ENCODE measurements around the gene C1QTNF9.
"Not testable (repeated sequence)": the region's sequence is repeated elsewhere in the genome, so short reads cannot be mapped to it uniquely, and the experiment has no call there.

Gene C1QTNF9

GRCh38 chr13:24356270-24356669 is 46.9 kb downstream of the C1QTNF9 start:
- TF ChIP-seq, protein P1, sequence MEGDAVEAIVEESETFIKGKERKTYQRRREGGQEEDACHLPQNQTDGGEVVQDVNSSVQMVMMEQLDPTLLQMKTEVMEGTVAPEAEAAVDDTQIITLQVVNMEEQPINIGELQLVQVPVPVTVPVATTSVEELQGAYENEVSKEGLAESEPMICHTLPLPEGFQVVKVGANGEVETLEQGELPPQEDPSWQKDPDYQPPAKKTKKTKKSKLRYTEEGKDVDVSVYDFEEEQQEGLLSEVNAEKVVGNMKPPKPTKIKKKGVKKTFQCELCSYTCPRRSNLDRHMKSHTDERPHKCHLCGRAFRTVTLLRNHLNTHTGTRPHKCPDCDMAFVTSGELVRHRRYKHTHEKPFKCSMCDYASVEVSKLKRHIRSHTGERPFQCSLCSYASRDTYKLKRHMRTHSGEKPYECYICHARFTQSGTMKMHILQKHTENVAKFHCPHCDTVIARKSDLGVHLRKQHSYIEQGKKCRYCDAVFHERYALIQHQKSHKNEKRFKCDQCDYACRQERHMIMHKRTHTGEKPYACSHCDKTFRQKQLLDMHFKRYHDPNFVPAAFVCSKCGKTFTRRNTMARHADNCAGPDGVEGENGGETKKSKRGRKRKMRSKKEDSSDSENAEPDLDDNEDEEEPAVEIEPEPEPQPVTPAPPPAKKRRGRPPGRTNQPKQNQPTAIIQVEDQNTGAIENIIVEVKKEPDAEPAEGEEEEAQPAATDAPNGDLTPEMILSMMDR (IDR thresholded peaks at IDR 0.05) = no peak
- H3K4me3 ChIP-seq = no peak overlapping the region
- H3K27ac ChIP-seq = no peak overlapping the region
- DNase-seq (ENCODE audit: low spot score) = no peak

- Histone ChIP-seq H3K4me3 (no peak overlapping the region), H3K27ac (no peak overlapping the region)
- TF ChIP-seq, protein P1 (IDR thresholded peaks at IDR 0.05) = no peak
- no peak for DNase-seq (ENCODE audit: low spot score)
Observed at GRCh38 chr13:24356837-24357236, 47.5 kb downstream of the C1QTNF9 start.

- H3K27ac ChIP-seq = no peak overlapping the region
- no peak for DNase-seq (ENCODE audit: low spot score)
- TF ChIP-seq, protein P1 (IDR thresholded peaks at IDR 0.05) = no peak
- H3K4me3 ChIP-seq = no peak overlapping the region
Observed at GRCh38 chr13:24357756-24358155, 48.4 kb downstream of the C1QTNF9 start.

- H3K27ac ChIP-seq; H3K4me3 ChIP-seq; DNase-seq (ENCODE audit: low spot score): not testable (repeated sequence)
Observed at GRCh38 chr13:24358836-24359235, 49.5 kb downstream of the C1QTNF9 start.

GRCh38 chr13:24359252-24359651 is 49.9 kb downstream of the C1QTNF9 start:
- DNase-seq (ENCODE audit: low spot score) = not testable (repeated sequence)

DNA sequence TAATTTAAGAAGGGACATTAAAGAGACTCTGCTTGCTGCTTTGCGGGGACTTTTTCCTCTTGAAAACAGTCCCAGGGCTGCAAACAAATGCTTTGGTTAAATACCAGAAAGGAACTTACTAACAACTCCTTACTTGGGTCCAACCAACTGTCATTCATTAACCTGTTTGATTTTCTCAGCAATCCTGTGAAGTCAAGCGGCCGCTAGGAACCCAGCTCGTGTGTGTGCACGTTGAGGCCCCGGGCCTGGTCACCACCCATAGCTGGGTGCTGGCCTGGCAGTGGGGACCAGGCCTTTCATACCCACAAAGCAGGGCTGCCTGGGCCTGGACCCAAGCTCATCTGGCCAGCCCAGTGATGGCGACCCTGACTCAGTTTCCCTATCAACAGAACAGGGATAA is 50.7 kb downstream of the C1QTNF9 start:
- no peak overlapping the region for H3K27ac ChIP-seq
- H3K4me3 ChIP-seq = no peak overlapping the region
- TF ChIP-seq, protein P1 (IDR thresholded peaks at IDR 0.05) = no peak
- no peak for DNase-seq (ENCODE audit: low spot score)

More at GRCh38 chr13:24359252-24359651, 49.9 kb downstream of the C1QTNF9 start:
- not testable (repeated sequence) for H3K4me3 ChIP-seq, H3K27ac ChIP-seq

DNA sequence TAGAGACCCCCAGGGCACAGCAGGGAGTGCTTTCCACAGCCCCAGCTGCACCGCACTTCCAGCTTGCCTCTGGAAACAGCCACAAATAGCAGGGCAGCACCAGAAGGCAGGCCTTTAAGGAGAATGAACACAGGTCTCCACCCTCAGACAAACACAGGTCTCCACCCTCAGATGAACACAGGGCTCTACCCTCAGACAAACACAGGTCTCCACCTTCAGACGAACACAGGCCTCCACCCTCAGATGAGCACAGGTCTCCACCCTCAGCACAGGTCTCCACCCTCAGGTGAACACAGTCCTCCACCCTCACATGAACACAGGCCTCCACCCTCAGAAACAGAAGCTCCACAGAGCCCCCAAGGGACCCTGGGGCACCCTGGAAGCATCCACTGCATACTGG is 51.7 kb downstream of the C1QTNF9 start:
- TF ChIP-seq, protein P1 (IDR thresholded peaks at IDR 0.05) = no peak
- Histone ChIP-seq H3K27ac (no peak overlapping the region), H3K4me3 (no peak overlapping the region)
- no peak for DNase-seq (ENCODE audit: low spot score)

DNA sequence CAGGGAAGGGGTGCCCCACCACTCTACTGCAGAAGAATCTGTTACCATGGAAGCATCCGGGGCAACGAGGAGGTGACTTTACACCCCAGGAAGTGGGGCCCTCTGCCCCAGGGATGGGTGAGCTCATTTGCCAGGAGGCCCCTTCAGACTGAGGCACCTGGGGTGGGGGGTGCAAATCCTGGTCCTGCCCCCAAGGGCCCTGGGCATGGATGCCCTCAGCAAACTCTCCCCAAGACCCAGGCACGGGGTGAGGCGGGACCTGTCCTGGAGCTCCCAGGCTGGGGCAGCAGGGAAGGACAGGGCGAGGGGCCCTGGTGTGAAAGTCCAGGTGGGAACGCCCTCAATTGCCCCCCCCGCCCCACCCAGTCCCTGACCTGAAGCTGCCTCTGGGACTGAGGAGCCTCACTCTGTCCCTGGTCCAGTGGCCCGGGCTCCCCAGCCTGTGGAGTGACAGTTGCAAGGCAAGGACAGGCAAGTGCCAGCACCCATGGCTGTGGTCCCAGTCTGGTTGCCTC is 52.5 kb downstream of the C1QTNF9 start:
- TF ChIP-seq, protein P1 (IDR thresholded peaks at IDR 0.05) = no peak
- DNase-seq (ENCODE audit: low spot score) = no peak
- Histone ChIP-seq H3K27ac (no peak overlapping the region), H3K4me3 (no peak overlapping the region)

All from coronary artery (tissue), 2 donors.